A673 (cell line): ENCODE results near the gene AKTIP.

Experiments
- CTCF ChIP-seq: fragments of 300-800, 200-600 bp; sonication (generic); conservative IDR thresholded peaks from 2 replicates; pipeline ENCODE4 v1.5.1; 2017; ENCODE audit warnings: low read depth, mild to moderate bottlenecking, antibody characterized with exemption, low read length, moderate library complexity, mixed read lengths
- EZH2 ChIP-seq: fragments of 200-600 bp; sonication (generic); IDR thresholded peaks from 2 replicates; pipeline ENCODE4 v1.6.1; 2017; ENCODE audit warnings: borderline replicate concordance, low read depth, mild to moderate bottlenecking, mixed read lengths, antibody characterized with exemption, low read length; ENCODE audit not compliant: poor library complexity, severe bottlenecking

GRCh38 chr16:53515259-53515658, 12.2 kb upstream of the AKTIP start:
- TF ChIP-seq CTCF: no peak
- TF ChIP-seq EZH2: no peak
